HS-27A (cell line): Measurements from ENCODE around the gene IL1RAPL1.

Source experiments
- DNase-seq: peaks from one replicate; pipeline ENCODE4 v3.0.0-alpha.2; 2012; ENCODE audit warnings: low read depth, missing footprints

Gene IL1RAPL1

GRCh38 chrX:28586981-28587551, at the start of gene IL1RAPL1:
Gene IL1RAPL1, plus strand, starts transcription at chrX:28587446.
- DNase-seq, result no peak

GRCh38 chrX:28542791-28543190, 44.5 kb upstream of the IL1RAPL1 start:
- no peak for DNase-seq

- no peak for DNase-seq
Measured at GRCh38 chrX:28549838-28550237, 37.4 kb upstream of the IL1RAPL1 start.

- no peak for DNase-seq
Measured at GRCh38 chrX:28550331-28550872, 36.8 kb upstream of the IL1RAPL1 start.

- no peak for DNase-seq
Measured at GRCh38 chrX:28552322-28552721, 34.9 kb upstream of the IL1RAPL1 start.

- no peak for DNase-seq
Measured at GRCh38 chrX:28552882-28553829, 34.1 kb upstream of the IL1RAPL1 start.

- no peak for DNase-seq
Measured at GRCh38 chrX:28576117-28576516, 11.1 kb upstream of the IL1RAPL1 start.

- DNase-seq, result no peak
Measured at GRCh38 chrX:28581522-28581921, 5.7 kb upstream of the IL1RAPL1 start.

- DNase-seq, result no peak
Measured at GRCh38 chrX:28582511-28582910, 4.7 kb upstream of the IL1RAPL1 start.

GRCh38 chrX:28584025-28584424, 3.2 kb upstream of the IL1RAPL1 start:
- no peak for DNase-seq

- no peak for DNase-seq
Measured at GRCh38 chrX:28585767-28586166, 1.5 kb upstream of the IL1RAPL1 start.

- DNase-seq, result no peak
Measured at GRCh38 chrX:28586286-28586685, 960 bp upstream of the IL1RAPL1 start.

- DNase-seq, result no peak
Measured at GRCh38 chrX:28589046-28589445, 1.8 kb downstream of the IL1RAPL1 start.

GRCh38 chrX:28590396-28590795, 3.1 kb downstream of the IL1RAPL1 start:
- DNase-seq, result no peak

- no peak for DNase-seq
Measured at GRCh38 chrX:28591542-28591941, 4.3 kb downstream of the IL1RAPL1 start.

- DNase-seq, result no peak
Measured at GRCh38 chrX:28595346-28595745, 8.1 kb downstream of the IL1RAPL1 start.

- no peak for DNase-seq
Measured at GRCh38 chrX:28599957-28600356, 12.7 kb downstream of the IL1RAPL1 start.

GRCh38 chrX:28609003-28609402, 21.8 kb downstream of the IL1RAPL1 start:
- DNase-seq, result no peak

- no peak for DNase-seq
Measured at GRCh38 chrX:28609917-28610613, 22.8 kb downstream of the IL1RAPL1 start.

GRCh38 chrX:28610746-28611145, 23.5 kb downstream of the IL1RAPL1 start:
- DNase-seq, result no peak

- no peak for DNase-seq
Measured at GRCh38 chrX:28613558-28613957, 26.3 kb downstream of the IL1RAPL1 start.

- no peak for DNase-seq
Measured at GRCh38 chrX:28625223-28625622, 38.0 kb downstream of the IL1RAPL1 start.

- DNase-seq, result no peak
Measured at GRCh38 chrX:28626515-28626914, 39.3 kb downstream of the IL1RAPL1 start.
